DMS79 treated with DMSO at 0.1 percent for 48 hours (cell line): ENCODE data around the gene SIRT7.
A peak's percentile ranks its signal among the peaks of the same experiment; 100 is the strongest.

Source experiments
- DNase-seq: peaks from one replicate; lab custom pipeline; 2025; lab: John Stamatoyannopoulos, UW

Gene SIRT7

GRCh38 chr17:81931557-81932332 lies 13.8 kb upstream of the SIRT7 start:
- DNase-seq = no peak

DNA sequence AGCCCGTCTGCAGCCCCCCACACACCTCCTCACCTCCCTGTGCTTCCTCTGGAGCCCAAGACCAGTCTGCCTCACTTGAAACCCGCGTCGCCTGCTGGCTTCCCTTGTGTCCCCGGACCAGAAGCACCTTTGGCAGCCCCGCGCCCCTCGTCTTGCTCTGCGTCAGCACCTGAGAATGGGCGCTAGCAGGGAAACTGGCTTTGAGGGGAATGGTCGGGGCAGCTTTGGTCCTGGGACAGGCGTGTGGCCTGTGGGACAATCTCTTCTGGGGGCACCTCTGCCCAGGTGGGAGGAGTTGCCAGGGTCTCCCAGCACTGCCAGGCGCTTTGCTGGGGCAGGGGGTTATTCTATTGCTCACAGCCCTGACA lies 13.2 kb upstream of the SIRT7 start:
- no peak for DNase-seq

DNA sequence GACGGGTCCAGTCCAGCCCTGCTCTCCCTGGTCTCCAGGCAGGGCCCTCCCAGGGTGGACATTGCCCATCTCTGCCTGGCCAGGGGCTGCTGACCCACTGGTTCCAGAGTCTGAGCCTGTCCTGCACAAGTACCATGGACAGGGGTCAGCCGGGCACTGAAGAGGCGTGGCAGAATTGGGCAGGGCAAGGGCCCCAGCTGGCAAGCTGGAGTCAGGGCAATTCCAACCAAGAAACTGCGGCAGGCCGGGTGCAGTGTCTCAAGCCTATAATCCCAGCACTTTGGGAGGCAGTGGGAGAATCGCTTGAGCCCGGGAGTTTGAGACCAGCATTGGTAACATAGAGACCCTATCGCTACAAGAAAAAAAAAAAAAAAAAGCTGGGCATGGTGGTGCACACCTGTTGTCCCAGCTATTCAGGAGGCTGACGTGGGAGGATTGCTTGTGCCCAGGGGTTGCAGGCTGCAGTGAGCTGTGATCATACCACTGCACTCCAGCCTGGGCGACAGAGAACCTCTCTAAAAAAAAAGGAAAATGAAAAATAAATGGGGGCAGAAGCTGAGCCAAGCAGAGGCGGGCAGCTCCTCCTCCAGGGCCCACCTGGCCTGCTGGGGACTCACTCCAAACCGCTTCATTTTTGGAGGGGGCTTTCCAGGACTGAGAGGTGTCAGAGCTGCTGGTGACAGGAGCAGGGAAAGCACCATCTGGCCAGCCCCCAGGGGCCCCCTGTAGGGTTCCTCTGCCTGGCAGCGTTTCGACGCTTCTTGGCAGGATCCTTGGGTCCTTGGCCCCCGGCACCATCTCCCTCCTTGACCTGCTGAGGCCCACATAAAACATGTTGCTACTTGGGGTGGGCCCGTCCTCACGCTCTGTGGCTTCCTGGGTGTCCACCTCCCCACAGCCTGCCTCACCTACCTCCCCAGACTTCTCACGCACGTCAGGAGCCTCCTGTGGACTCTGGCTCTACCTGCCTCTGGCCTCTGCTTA lies 12.5 kb upstream of the SIRT7 start:
- no peak for DNase-seq

GRCh38 chr17:81929253-81930141 lies 11.5 kb upstream of the SIRT7 start:
- no peak for DNase-seq

DNA sequence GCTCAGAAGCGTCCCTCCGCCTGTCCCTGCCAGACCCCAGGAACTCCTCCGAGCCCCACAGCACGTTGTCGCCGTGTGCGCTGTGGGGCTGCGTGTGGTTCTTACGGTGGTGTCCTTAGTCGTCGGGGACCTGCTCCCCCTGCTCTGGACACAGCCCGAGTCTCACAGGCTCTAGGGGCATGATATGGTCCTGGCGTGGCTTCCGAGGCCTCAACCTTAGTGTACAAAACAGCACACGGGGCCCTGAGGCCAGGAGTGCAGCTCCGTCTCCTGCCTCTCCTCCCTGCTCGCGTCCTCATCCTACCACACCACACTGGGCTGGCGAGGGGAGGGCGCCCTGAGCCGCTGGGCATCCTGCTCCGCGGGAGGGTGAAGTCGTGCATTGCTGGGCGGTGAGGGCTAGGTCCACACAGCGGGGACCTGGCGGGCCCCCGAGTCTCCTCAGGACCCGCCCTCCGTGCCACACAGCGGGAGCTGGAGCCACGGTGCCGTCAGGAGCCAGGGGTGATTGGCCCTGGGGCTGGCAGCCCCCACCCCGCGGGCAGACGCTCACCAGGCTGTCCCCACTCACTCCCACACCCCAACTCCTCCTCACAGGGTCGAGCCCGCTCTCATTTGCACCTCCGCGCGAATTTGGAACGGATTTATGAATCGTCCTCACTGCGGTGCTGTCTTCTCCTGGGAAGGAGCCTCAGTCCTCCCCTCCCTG lies 10.7 kb upstream of the SIRT7 start:
- DNase-seq = no peak

- peak; percentile 74 for DNase-seq
Observed at GRCh38 chr17:81927653-81928543, 9.9 kb upstream of the SIRT7 start, which contains the start of gene MAFG. TSS of gene MAFG (minus strand) at chr17:81927735. CDS start at chr17:81923185, 4,550 bp downstream.

GRCh38 chr17:81927152-81927652 lies 9.2 kb upstream of the SIRT7 start:
- DNase-seq = no peak

GRCh38 chr17:81926451-81927151 lies 8.6 kb upstream of the SIRT7 start:
- no peak for DNase-seq

DNA sequence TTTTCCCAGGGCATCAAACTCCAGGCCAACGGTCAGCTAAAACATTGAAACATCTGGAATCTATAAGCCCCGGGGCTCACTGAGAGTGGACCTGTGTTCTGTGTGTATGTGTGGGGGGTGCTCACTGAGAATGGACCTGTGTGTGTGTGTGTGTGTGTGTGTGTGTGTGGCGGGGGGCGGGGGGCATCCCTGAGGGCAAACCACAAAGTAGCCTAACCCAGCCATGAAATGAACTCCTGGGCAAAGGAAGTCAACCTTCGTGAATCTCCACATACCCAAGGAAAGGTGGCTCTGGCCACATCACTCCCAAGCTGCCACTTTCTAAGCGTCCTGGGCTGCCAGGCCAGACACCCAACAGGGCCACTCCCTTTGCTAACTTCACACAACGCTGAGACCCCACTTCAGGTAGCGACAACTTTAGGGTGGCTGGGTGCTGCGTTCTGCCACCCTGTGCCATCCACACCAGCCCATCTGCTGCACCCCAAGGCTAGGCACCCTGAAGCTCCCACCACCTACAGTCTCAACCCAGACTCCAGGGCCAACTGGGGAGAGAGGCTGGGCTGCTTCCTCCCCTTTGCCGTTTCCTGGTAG lies 8.0 kb upstream of the SIRT7 start:
- no peak for DNase-seq

DNA sequence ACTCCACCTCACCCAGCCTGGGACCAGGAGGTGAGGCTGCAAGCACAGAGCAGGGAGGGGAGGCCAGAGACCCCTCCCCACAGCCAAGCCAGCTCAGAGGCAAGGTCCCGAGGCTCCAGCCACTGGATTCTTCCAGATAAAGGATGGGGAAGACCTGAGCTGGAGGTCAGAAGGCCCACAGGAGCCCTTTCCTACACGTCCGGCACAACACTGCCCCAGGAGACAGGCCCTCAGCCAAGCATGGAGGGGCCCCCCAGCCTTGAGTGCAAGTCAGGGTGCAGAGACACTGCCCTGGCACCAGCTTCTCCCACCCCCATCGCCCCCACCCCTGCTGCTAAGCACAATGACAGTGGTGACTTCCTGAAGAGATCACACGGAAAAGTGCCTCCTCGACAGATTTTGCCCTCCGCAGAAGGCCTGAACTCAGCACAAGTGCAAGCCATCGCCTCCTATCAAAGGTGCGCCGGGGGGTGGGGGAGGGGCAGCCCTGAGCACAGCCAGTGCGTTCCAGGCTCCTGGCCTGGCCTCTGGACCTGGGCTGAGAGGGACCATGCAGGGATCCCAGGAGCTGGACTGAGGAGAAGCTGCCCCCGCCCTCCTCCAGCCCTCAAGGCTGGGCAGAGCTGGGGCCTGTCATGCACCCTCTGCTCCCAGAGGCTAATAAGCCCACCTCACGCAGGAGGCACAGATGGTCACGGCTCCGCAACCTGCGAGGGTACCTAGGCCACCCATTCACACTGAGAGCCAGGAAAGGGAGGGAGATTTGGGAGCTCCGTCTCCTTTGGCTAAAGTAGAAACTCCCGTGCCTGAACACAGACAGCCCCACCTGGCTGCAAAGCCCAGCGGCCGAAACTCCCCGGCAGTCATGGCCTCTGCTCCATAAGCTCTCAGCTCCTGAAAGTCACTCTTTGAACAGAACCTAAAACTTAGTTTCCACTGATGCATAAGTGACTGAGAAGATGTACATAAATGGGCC lies 6.9 kb upstream of the SIRT7 start:
- no peak for DNase-seq

- no peak for DNase-seq
Observed at GRCh38 chr17:81923302-81924260, 5.6 kb upstream of the SIRT7 start.

GRCh38 chr17:81922566-81923301 lies 4.8 kb upstream of the SIRT7 start:
- DNase-seq = no peak

GRCh38 chr17:81921996-81922565 lies 4.1 kb upstream of the SIRT7 start:
- no peak for DNase-seq

GRCh38 chr17:81921537-81921862 lies 3.5 kb upstream of the SIRT7 start:
- DNase-seq = no peak

- no peak for DNase-seq
Observed at GRCh38 chr17:81920612-81921536, 2.9 kb upstream of the SIRT7 start.
